ENCODE results near the gene CCDC24.
A peak's percentile ranks its signal among the peaks of the same experiment; 100 is the strongest.

CCDC24 gene

DNA sequence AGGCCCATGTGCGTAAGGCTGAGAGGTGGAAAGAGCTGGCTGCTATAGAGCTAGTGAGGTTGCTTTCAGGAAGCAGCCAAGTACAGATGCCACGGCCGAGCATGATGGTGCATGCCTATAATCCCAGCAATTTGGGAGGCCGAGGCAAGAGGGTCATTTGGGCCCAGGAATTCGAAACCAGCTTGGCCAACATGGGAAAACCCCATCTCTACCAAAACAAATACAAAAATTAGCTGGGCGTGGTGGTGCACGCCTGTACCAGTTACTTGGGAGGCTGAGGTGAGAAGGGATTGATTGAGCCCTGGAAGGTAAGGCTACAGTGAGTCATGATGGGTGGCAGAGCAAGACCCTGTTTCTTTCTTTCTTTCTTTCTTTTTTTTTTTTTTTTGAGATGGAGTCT is 2.7 kb downstream of the CCDC24 start:
- H3F3A ChIP-seq (ENCODE audit: insufficient read depth, low read length): no peaks in the 10 kb centered on the region
- no peak overlapping the region for H2AFZ ChIP-seq (ENCODE audit: low read length)
- H4K20me1 ChIP-seq (ENCODE audit: insufficient read depth, low read length): no peaks in the 10 kb centered on the region
- no peaks in the 10 kb centered on the region; the same call in 1 of the 2 replicates for H3K27me3 ChIP-seq (ENCODE audit: insufficient read depth, low read length)
- no peak overlapping the region for H3K4me2 ChIP-seq (ENCODE audit: low read length)
- no peak overlapping the region for H3K4me3 ChIP-seq (ENCODE audit: low read depth, low read length, poor library complexity, severe bottlenecking)
- TF ChIP-seq, protein P1, sequence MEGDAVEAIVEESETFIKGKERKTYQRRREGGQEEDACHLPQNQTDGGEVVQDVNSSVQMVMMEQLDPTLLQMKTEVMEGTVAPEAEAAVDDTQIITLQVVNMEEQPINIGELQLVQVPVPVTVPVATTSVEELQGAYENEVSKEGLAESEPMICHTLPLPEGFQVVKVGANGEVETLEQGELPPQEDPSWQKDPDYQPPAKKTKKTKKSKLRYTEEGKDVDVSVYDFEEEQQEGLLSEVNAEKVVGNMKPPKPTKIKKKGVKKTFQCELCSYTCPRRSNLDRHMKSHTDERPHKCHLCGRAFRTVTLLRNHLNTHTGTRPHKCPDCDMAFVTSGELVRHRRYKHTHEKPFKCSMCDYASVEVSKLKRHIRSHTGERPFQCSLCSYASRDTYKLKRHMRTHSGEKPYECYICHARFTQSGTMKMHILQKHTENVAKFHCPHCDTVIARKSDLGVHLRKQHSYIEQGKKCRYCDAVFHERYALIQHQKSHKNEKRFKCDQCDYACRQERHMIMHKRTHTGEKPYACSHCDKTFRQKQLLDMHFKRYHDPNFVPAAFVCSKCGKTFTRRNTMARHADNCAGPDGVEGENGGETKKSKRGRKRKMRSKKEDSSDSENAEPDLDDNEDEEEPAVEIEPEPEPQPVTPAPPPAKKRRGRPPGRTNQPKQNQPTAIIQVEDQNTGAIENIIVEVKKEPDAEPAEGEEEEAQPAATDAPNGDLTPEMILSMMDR (IDR thresholded peaks at IDR 0.05; ENCODE audit: low read length): no peak
- no peak for TF ChIP-seq EZH2 (IDR thresholded peaks at IDR 0.05; ENCODE audit: borderline replicate concordance, low read length)
- no peaks in the 10 kb centered on the region for H3K9me3 ChIP-seq (ENCODE audit: low read length)
- H3K79me2 ChIP-seq (ENCODE audit: insufficient read depth, low read length): no peaks in the 10 kb centered on the region
- no peak overlapping the region for H3K9ac ChIP-seq (ENCODE audit: low read length)
- no peaks in the 10 kb centered on the region for H3K9me2 ChIP-seq (ENCODE audit: low read depth, low read length)
- no peak overlapping the region for H3K27ac ChIP-seq (ENCODE audit: low read depth, low read length, poor library complexity, severe bottlenecking)
- peaks cover 14% of the 10 kb centered on the region for H3K4me1 ChIP-seq (ENCODE audit: insufficient read depth, low read length, severe bottlenecking)
- no peaks in the 10 kb centered on the region for H3K36me3 ChIP-seq (ENCODE audit: insufficient read depth, low read length)

DNA sequence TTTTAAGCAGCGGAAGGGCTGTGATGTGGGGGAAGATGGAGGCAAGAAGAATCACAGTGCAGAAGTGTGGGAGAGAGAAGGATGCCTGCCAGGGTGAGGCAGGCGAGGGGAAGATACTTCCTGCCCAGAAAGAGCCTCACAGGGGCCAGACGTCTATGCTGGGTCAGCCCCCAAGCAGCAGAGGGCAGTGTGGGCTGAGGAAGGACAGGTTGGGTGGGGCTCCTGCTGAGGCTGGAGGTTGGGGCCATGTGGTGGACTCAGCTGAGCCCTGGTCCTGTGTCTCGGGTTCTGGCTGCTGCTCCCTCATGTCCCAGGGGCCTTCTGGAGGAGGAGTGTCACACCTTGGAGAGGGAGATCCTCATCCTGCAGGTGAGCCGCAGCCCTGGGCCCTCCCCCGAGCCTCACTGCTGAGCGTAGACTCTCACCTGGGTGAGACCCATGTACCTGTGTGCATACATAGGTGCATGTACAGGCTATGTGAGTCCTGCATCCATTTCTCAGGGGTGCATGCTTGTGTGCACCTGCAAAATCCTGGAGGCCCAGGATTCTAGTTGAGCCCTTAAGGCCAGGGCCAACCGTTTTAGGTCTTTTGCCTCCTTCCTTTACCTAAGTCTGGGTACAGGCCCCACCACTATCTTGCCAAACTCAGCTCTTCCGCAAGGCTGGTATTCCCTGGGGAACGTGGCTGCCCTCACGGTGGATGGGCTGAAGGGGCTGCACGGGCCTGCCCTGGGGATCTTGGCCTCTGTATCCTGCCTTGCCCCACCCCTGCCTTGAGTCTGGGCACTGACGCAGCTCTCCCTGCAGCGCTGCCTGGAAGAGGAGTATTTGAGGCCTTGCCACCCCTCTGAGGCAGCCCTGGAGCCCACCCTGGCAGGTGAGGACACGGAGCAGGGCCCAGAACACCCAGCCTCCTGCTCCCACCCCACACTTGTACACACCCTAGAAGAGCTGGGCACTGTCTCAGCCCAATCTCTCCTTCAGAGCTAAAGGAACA is 3.7 kb downstream of the CCDC24 start:
- Histone ChIP-seq H3K27ac (ENCODE audit: low read depth, low read length, poor library complexity, severe bottlenecking) (no peak overlapping the region), H3K27me3 (ENCODE audit: insufficient read depth, low read length) (no peaks in the 10 kb centered on the region; the same call in 1 of the 2 replicates), H3K36me3 (ENCODE audit: insufficient read depth, low read length) (no peaks in the 10 kb centered on the region), H3K9ac (ENCODE audit: low read length) (no peak overlapping the region), H3K4me3 (ENCODE audit: low read depth, low read length, poor library complexity, severe bottlenecking) (no peak overlapping the region), H3K9me3 (ENCODE audit: low read length) (no peaks in the 10 kb centered on the region), H3F3A (ENCODE audit: insufficient read depth, low read length) (no peaks in the 10 kb centered on the region), H3K4me1 (ENCODE audit: insufficient read depth, low read length, severe bottlenecking) (peaks cover 14% of the 10 kb centered on the region), H3K4me2 (ENCODE audit: low read length) (no peak overlapping the region), H2AFZ (ENCODE audit: low read length) (no peak overlapping the region), H3K9me2 (ENCODE audit: low read depth, low read length) (no peaks in the 10 kb centered on the region), H3K79me2 (ENCODE audit: insufficient read depth, low read length) (no peaks in the 10 kb centered on the region), H4K20me1 (ENCODE audit: insufficient read depth, low read length) (no peaks in the 10 kb centered on the region)
- TF ChIP-seq, protein P1 (IDR thresholded peaks at IDR 0.05; ENCODE audit: low read length): peak; percentile 43
- no peak for TF ChIP-seq EZH2 (IDR thresholded peaks at IDR 0.05; ENCODE audit: borderline replicate concordance, low read length)

DNA sequence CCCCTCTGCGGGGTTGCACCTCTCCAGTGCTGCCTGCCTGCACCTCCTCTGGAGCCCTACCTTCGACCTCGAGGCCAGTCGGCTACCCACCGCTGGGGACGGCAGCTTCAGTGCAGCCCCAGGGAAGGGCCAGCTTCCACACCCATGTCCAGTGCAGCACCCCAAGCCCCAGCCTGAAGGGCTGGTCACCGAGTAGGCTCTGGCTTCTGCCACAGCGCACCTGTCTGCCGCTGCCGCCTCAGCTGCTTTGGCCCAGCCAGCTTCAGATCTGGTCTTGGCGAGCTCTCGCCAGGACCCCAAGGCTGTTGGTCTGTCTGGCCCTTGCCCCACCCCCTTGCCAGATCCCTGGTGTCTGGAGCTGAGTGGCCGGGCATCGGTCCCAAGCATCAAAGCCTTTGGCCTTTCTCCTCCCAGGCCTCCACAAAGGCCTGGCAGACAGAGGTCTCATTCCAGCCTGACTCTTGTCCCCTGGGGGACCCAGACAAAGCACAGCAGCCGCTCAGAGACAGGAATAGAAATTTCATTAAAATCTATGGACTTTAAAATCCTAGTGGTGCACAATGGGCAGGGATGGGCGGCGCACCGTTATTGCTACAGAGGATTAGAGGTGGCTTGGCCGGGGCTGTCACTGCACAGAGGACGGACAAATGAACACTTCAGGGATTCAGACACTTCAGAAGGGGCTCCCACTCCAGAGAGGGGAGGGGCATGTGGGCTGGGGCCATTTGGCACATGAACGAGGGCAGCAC is 4.8 kb downstream of the CCDC24 start:
- H2AFZ ChIP-seq (ENCODE audit: low read length): no peak overlapping the region
- H3K4me1 ChIP-seq (ENCODE audit: insufficient read depth, low read length, severe bottlenecking): peaks cover 9% of the 10 kb centered on the region
- H3K27me3 ChIP-seq (ENCODE audit: insufficient read depth, low read length): no peaks in the 10 kb centered on the region; the same call in 1 of the 2 replicates
- no peaks in the 10 kb centered on the region for H3K9me3 ChIP-seq (ENCODE audit: low read length)
- no peak overlapping the region for H3K9ac ChIP-seq (ENCODE audit: low read length)
- no peaks in the 10 kb centered on the region for H3K36me3 ChIP-seq (ENCODE audit: insufficient read depth, low read length)
- no peaks in the 10 kb centered on the region for H3F3A ChIP-seq (ENCODE audit: insufficient read depth, low read length)
- no peak for TF ChIP-seq EZH2 (IDR thresholded peaks at IDR 0.05; ENCODE audit: borderline replicate concordance, low read length)
- TF ChIP-seq, protein P1 (IDR thresholded peaks at IDR 0.05; ENCODE audit: low read length): no peak
- H3K27ac ChIP-seq (ENCODE audit: low read depth, low read length, poor library complexity, severe bottlenecking): no peak overlapping the region
- H4K20me1 ChIP-seq (ENCODE audit: insufficient read depth, low read length): no peaks in the 10 kb centered on the region
- no peak overlapping the region for H3K4me3 ChIP-seq (ENCODE audit: low read depth, low read length, poor library complexity, severe bottlenecking)
- no peak overlapping the region for H3K4me2 ChIP-seq (ENCODE audit: low read length)
- no peaks in the 10 kb centered on the region for H3K79me2 ChIP-seq (ENCODE audit: insufficient read depth, low read length)
- H3K9me2 ChIP-seq (ENCODE audit: low read depth, low read length): no peaks in the 10 kb centered on the region
